ENCODE measurements around the gene CDX1. TPM values are rescaled to one million over a fixed set of nuclear protein-coding genes. Genes with fewer than 3 reads are reported as not detected.

The CDX1 gene
- total RNA-seq, 1 experiment from 2014 or later: 0.29 TPM

GRCh38 chr5:150204590-150204960 lies 38.0 kb downstream of the CDX1 start:
- BruUV-seq (replicated peaks): no TSS peak
- Histone ChIP-seq H3K36me3 (ENCODE audit: control insufficient read depth, insufficient read depth, low read length) (no peaks in the 10 kb centered on the region), H3K4me1 (no peaks in the 10 kb centered on the region), H3K9me3 (no peaks in the 10 kb centered on the region), H3K27me3 (replicated peaks; ENCODE audit: control insufficient read depth, insufficient read depth, low read length) (no peaks in the 10 kb centered on the region), H3K4me3 (ENCODE audit: low read depth, low read length) (no peak overlapping the region)
- no peak for DNase-seq
- H3K4me1 Mint-ChIP-seq (ENCODE audit: low read depth, unreplicated experiment): peaks cover 6% of the 10 kb centered on the region
- H3K27ac Mint-ChIP-seq (ENCODE audit: unreplicated experiment): no peak overlapping the region
- no peaks in the 10 kb centered on the region for H3K36me3 Mint-ChIP-seq (ENCODE audit: insufficient read depth, unreplicated experiment)
- intact Hi-C loops (cut with micrococcal nuclease; ENCODE audit: unreplicated experiment): no loop called here
- POLR2A ChIA-PET: no interaction called here
- no peak for TF ChIP-seq CTCF (IDR thresholded peaks at IDR 0.05; ENCODE audit: insufficient read depth in 1 of 2, low read depth in 1 of 2, low read length in 1 of 2, severe bottlenecking in 1 of 2, unreplicated experiment in 1 of 2)
- H3K4me3 Mint-ChIP-seq (ENCODE audit: unreplicated experiment): no peak overlapping the region
- no peaks in the 10 kb centered on the region for H3K9me3 Mint-ChIP-seq (ENCODE audit: unreplicated experiment)
- no peaks in the 10 kb centered on the region for H3K27me3 Mint-ChIP-seq (ENCODE audit: insufficient read depth, unreplicated experiment)
- CTCF ChIA-PET: no interaction called here

GRCh38 chr5:150206098-150206778 lies 39.7 kb downstream of the CDX1 start:
- intact Hi-C loops (cut with micrococcal nuclease; ENCODE audit: unreplicated experiment): no loop called here
- H3K36me3 ChIP-seq (ENCODE audit: control insufficient read depth, insufficient read depth, low read length): no peaks in the 10 kb centered on the region
- H3K27me3 Mint-ChIP-seq (ENCODE audit: insufficient read depth, unreplicated experiment): no peaks in the 10 kb centered on the region
- no peaks in the 10 kb centered on the region for H3K9me3 Mint-ChIP-seq (ENCODE audit: unreplicated experiment)
- BruUV-seq (replicated peaks): no TSS peak
- H3K27me3 ChIP-seq (replicated peaks; ENCODE audit: control insufficient read depth, insufficient read depth, low read length): no peaks in the 10 kb centered on the region
- H3K36me3 Mint-ChIP-seq (ENCODE audit: insufficient read depth, unreplicated experiment): no peaks in the 10 kb centered on the region
- no peak for TF ChIP-seq CTCF (IDR thresholded peaks at IDR 0.05; ENCODE audit: insufficient read depth in 1 of 2, low read depth in 1 of 2, low read length in 1 of 2, severe bottlenecking in 1 of 2, unreplicated experiment in 1 of 2)
- H3K27ac Mint-ChIP-seq (ENCODE audit: unreplicated experiment): no peak overlapping the region
- no peaks in the 10 kb centered on the region for H3K9me3 ChIP-seq
- H3K4me1 Mint-ChIP-seq (ENCODE audit: low read depth, unreplicated experiment): peaks cover 20% of the 10 kb centered on the region
- peaks cover 7% of the 10 kb centered on the region for H3K4me1 ChIP-seq
- H3K4me3 Mint-ChIP-seq (ENCODE audit: unreplicated experiment): no peak overlapping the region
- no peak overlapping the region for H3K4me3 ChIP-seq (ENCODE audit: low read depth, low read length)
- no peak for DNase-seq
- ChIA-PET POLR2A (interaction anchor here (0.6 kb wide), 1 partner anchor 15 kb away, joined by 4 read pairs; no protein-coding TSS in a partner anchor), CTCF (interaction anchor here (0.7 kb wide), 1 partner anchor 161 kb away, joined by 3 read pairs; no protein-coding TSS in a partner anchor)

GRCh38 chr5:150206779-150207115 lies 40.2 kb downstream of the CDX1 start:
- Mint-ChIP-seq H3K4me1 (ENCODE audit: low read depth, unreplicated experiment) (peaks cover 23% of the 10 kb centered on the region), H3K27ac (ENCODE audit: unreplicated experiment) (no peak overlapping the region), H3K27me3 (ENCODE audit: insufficient read depth, unreplicated experiment) (no peaks in the 10 kb centered on the region), H3K36me3 (ENCODE audit: insufficient read depth, unreplicated experiment) (peaks cover under 1% of the 10 kb centered on the region), H3K9me3 (ENCODE audit: unreplicated experiment) (no peaks in the 10 kb centered on the region), H3K4me3 (ENCODE audit: unreplicated experiment) (no peak overlapping the region)
- Histone ChIP-seq H3K27me3 (replicated peaks; ENCODE audit: control insufficient read depth, insufficient read depth, low read length) (no peaks in the 10 kb centered on the region), H3K36me3 (ENCODE audit: control insufficient read depth, insufficient read depth, low read length) (no peaks in the 10 kb centered on the region), H3K9me3 (no peaks in the 10 kb centered on the region), H3K4me3 (ENCODE audit: low read depth, low read length) (no peak overlapping the region), H3K4me1 (peaks cover 12% of the 10 kb centered on the region)
- no peak for TF ChIP-seq CTCF (IDR thresholded peaks at IDR 0.05; ENCODE audit: insufficient read depth in 1 of 2, low read depth in 1 of 2, low read length in 1 of 2, severe bottlenecking in 1 of 2, unreplicated experiment in 1 of 2)
- no TSS peak for BruUV-seq (replicated peaks)
- intact Hi-C loops (cut with micrococcal nuclease; ENCODE audit: unreplicated experiment): no loop called here
- ChIA-PET POLR2A (no interaction called here), CTCF (interaction anchor here (0.7 kb wide), 1 partner anchor 162 kb away, joined by 3 read pairs; no protein-coding TSS in a partner anchor)
- DNase-seq: no peak

Data from Caco-2 (cell line).